K562 (cell line): ENCODE results near the gene CD82. TPM values are rescaled to one million over a fixed set of nuclear protein-coding genes. Genes with fewer than 3 reads are reported as not detected.

Experiments
- ARID2 ChIP-seq: fragments of 450-650 bp; IDR thresholded peaks from 2 replicates; pipeline ENCODE4 v1.6.1; 2017; ENCODE audit warnings: antibody characterized with exemption, mild to moderate bottlenecking
- CREB5 ChIP-seq: fragments of 250-450 bp; sonication (Bioruptor Pico); IDR thresholded peaks from 2 replicates; pipeline ENCODE4 v1.5.0; 2020; ENCODE audit warnings: mild to moderate bottlenecking
- E2F6 ChIP-seq, 2 experiments: IDR thresholded peaks; 2 replicates each; pipeline ENCODE4 v1.6.1; 2011; ENCODE audit warnings: borderline replicate concordance in 1 of 2, control low read depth in 1 of 2, low read depth in 1 of 2, low read length in 1 of 2, mild to moderate bottlenecking in 1 of 2, mixed read lengths in 1 of 2, moderate library complexity in 1 of 2; ENCODE audit not compliant: insufficient read depth in 1 of 2, insufficient read length in 1 of 2, poor library complexity in 1 of 2, severe bottlenecking in 1 of 2; ENCODE audit errors: extremely low read depth in 1 of 2
- FOXA1 ChIP-seq: fragments of 450-650 bp; IDR thresholded peaks from 2 replicates; pipeline ENCODE4 v1.6.1; 2016; ENCODE audit warnings: mild to moderate bottlenecking, borderline replicate concordance
- NBN ChIP-seq: fragments of 450-650 bp; IDR thresholded peaks from 2 replicates; pipeline ENCODE4 v1.6.1; 2016; ENCODE audit warnings: low read depth, mild to moderate bottlenecking
- PHTF2 ChIP-seq: fragments of 250-450 bp; sonication (Bioruptor Pico); IDR thresholded peaks from 2 replicates; pipeline ENCODE4 v1.5.0; 2021; ENCODE audit warnings: mild to moderate bottlenecking
- REST ChIP-seq, 2 experiments: fragments of 450-650 bp; formaldehyde crosslinking in 1 of 2; IDR thresholded peaks; 2 replicates each; pipeline versions ENCODE4 v1.4.0 to v1.6.1; 2014 to 2020; ENCODE audit warnings: mild to moderate bottlenecking in 2 of 2, borderline replicate concordance in 1 of 2, low read depth in 1 of 2
- ZBTB33 ChIP-seq: sonication (generic); formaldehyde crosslinking; IDR thresholded peaks from 2 replicates; pipeline ENCODE4 v1.8.1; 2023; ENCODE audit warnings: mild to moderate bottlenecking, missing genetic modification reagents
- ZFP91 ChIP-seq: sonication (generic); formaldehyde crosslinking; IDR thresholded peaks from 2 replicates; pipeline ENCODE4 v1.8.0; 2022; ENCODE audit warnings: mild to moderate bottlenecking, missing genetic modification reagents
- polyA plus RNA-seq, 8 experiments: library from polyadenylated mRNA; depleted of rRNA in 4 of 8; stranded (reverse) in 5 of 8; unstranded in 3 of 8; fragments of >200 nt; fragmentation: Nextera tagmentation in 2 of 8; fragmentation: Illumina TruSeq in 1 of 8; extraction: Ambion mirVana in 2 of 8; extraction: Trizol in 1 of 8; gene quantifications; 2 replicates each; pipeline versions ENCODE4 v1.2.1 to v1.2.3, GENCODE V29; 2011 to 2014; ENCODE audit warnings: inconsistent platforms in 1 of 8, missing spikeins in 1 of 8
- total RNA-seq, 7 experiments: library from RNA; depleted of rRNA in 6 of 7; stranded (reverse); fragments of >200 nt in 6 of 7; fragmentation: Illumina TruSeq in 2 of 7; extraction: Trizol in 2 of 7; gene quantifications; 2 replicates each; pipeline versions ENCODE4 v1.2.1 to v1.2.3, GENCODE V29; 2011 to 2021; ENCODE audit warnings: low replicate concordance in 1 of 7

The CD82 gene
- total and polyA plus RNA-seq, 9 of the 15 experiments (the other 6 are each of a cell fraction or from before 2014, with no cell fraction given) = 0.27 to 9.4 (median 3.0) TPM

- TF ChIP-seq CREB5 (no peak), FOXA1 (no peak), NBN (0 out of 2 replicates have a peak, but pooled peaks have one; percentile 15), PHTF2 (CRISPR knock-in tag) (no peak), ZFP91 (CRISPR knock-in tag) (no peak), ZBTB33 (0 out of 2 replicates have a peak, but pooled peaks have one; percentile 34), REST (IDR thresholded peaks at IDR 0.05; ENCODE audit: borderline replicate concordance) (0 out of 2 replicates have a peak, but pooled peaks have one; percentile 25), REST (CRISPR knock-in tag; IDR thresholded peaks at IDR 0.05; ENCODE audit: low read depth) (no peak), ARID2 (no peak), E2F6 (IDR thresholded peaks at IDR 0.05; ENCODE audit: borderline replicate concordance in 1 of 2, extremely low read depth in 1 of 2, insufficient read depth in 1 of 2, insufficient read length in 1 of 2, low read depth in 1 of 2, low read length in 1 of 2, poor library complexity in 1 of 2, severe bottlenecking in 1 of 2) (peak in 1 of 2 experiments; percentile 48)
Observed at GRCh38 chr11:44564670-44565210, 723 bp upstream of the CD82 start (continued).
